Measurements from ENCODE around the gene ATP6V0E1. TPM values are rescaled to one million over a fixed set of nuclear protein-coding genes. Genes with fewer than 3 reads are reported as not detected.

ATP6V0E1 gene
- total and polyA plus RNA-seq, 2 donors (not counting 3 experiments of a cell fraction or from before 2014, with no cell fraction given) = 217 to 278 TPM

DNA sequence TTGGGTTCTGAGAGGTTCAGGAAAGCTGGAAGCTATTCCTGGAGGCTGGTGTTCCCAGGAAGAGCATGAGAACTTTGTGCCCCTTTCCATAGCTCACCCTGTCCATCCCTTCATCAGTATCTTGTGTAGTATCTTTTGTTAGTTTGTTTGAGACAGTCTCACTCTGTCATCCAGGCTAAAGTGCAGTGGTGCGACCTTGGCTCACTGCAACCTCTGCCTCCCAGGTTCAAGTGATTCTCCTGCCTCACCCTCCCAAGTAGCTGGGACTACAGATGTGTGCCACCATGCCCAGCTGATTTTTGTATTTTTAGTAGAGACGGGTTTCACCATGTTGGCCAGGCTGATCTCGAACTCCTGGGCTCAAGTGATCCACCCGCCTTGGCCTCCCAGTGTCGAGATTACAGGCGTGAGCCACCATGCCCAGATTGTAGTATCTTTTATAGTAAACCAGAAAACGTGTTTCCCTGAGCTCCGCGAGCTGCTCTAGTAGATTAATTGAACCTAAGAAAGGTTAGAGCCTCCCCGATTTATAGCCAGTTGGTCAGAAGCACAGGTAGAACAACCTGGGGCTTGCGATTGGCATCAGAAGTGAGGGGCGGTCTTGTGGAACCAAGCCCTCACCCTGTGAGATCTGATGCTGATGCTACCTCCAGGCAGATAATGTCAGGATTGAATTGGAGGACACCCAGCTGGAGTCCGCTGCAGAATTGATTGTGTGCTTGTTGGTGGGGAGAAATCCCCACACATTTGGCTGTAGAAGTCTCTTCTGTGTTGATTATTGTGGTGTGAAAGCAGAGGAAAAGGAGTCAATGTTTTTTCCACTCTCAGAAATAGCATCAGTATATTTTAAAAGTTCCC, 32.3 kb downstream of the ATP6V0E1 start:
- no TSS peak for BruUV-seq (replicated peaks)
- no peak overlapping the region for H3K9ac ChIP-seq (replicated peaks; ENCODE audit: extremely low read depth, insufficient read depth, low read length)
- no peak for TF ChIP-seq EZH2 (IDR thresholded peaks at IDR 0.05; ENCODE audit: borderline replicate concordance, low read depth, low read length, severe bottlenecking)
- TF ChIP-seq MYC (IDR thresholded peaks at IDR 0.05; ENCODE audit: low read depth, low read length) = no peak
- TF ChIP-seq POLR2AphosphoS5 (IDR thresholded peaks at IDR 0.05; ENCODE audit: insufficient read depth, low read depth, low read length) = no peak
- TF ChIP-seq, protein P1, sequence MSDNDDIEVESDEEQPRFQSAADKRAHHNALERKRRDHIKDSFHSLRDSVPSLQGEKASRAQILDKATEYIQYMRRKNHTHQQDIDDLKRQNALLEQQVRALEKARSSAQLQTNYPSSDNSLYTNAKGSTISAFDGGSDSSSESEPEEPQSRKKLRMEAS (IDR thresholded peaks at IDR 0.05; ENCODE audit: insufficient read depth, insufficient read length) = no peak
- TF ChIP-seq JUN (IDR thresholded peaks at IDR 0.05; ENCODE audit: borderline replicate concordance, insufficient read depth, insufficient read length, low read depth) = no peak
- no peak for TF ChIP-seq FOS (IDR thresholded peaks at IDR 0.05; ENCODE audit: borderline replicate concordance, insufficient read depth, low read length)
- TF ChIP-seq GATA2 (IDR thresholded peaks at IDR 0.05; ENCODE audit: insufficient read depth, insufficient read length, low read depth, low read length) = no peak
- TF ChIP-seq, protein P2, sequence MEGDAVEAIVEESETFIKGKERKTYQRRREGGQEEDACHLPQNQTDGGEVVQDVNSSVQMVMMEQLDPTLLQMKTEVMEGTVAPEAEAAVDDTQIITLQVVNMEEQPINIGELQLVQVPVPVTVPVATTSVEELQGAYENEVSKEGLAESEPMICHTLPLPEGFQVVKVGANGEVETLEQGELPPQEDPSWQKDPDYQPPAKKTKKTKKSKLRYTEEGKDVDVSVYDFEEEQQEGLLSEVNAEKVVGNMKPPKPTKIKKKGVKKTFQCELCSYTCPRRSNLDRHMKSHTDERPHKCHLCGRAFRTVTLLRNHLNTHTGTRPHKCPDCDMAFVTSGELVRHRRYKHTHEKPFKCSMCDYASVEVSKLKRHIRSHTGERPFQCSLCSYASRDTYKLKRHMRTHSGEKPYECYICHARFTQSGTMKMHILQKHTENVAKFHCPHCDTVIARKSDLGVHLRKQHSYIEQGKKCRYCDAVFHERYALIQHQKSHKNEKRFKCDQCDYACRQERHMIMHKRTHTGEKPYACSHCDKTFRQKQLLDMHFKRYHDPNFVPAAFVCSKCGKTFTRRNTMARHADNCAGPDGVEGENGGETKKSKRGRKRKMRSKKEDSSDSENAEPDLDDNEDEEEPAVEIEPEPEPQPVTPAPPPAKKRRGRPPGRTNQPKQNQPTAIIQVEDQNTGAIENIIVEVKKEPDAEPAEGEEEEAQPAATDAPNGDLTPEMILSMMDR (IDR thresholded peaks at IDR 0.05; ENCODE audit: extremely low read depth in 1 of 2, insufficient read depth in 1 of 2, low read depth in 1 of 2, low read length in 2 of 2) = no peak
- no peak for TF ChIP-seq POLR2A (IDR thresholded peaks at IDR 0.05; ENCODE audit: low read depth, low read length)
- dilution Hi-C loops (cut with MboI; ENCODE audit: extremely low pct_ligation_motif_present, low sequenced_read_pairs) (no loop called here), intact Hi-C loops (cut with micrococcal nuclease) (no loop called here)
- ChIA-PET POLR2A (interaction anchor here (1.4 kb wide), 1 partner anchor 41 kb away, joined by 3 read pairs; no protein-coding TSS in a partner anchor), CTCF (interaction anchor here (0.7 to 1.6 kb wide), 4 partner anchors 10 to 120 kb away, joined by 3 to 10 read pairs (median 4); partner anchors contain the start of gene ATP6V0E1)
- H3K4me1 ChIP-seq (ENCODE audit: control insufficient read depth, extremely low read depth, insufficient read depth, low read length) = peaks cover 12% of the 10 kb centered on the region
- DNase-seq (ENCODE audit: low read depth, low spot score) (no peak), FAIRE-seq (no peak)
- H3K79me2 ChIP-seq (ENCODE audit: control insufficient read depth, insufficient read depth, low read length) = peaks cover 51% of the 10 kb centered on the region
- H3K9me3 ChIP-seq (replicated peaks; ENCODE audit: control insufficient read depth, insufficient read depth, low read length) = no peaks in the 10 kb centered on the region
- H2AFZ ChIP-seq (ENCODE audit: low read depth, low read length) = no peak overlapping the region
- no peak overlapping the region for H3K4me2 ChIP-seq (ENCODE audit: insufficient read depth, low read length)
- H4K20me1 ChIP-seq (replicated peaks; ENCODE audit: control insufficient read depth, extremely low read depth, insufficient read depth, low read length) = no peaks in the 10 kb centered on the region
- H3K36me3 ChIP-seq (ENCODE audit: control insufficient read depth in 2 of 2, extremely low read depth in 1 of 2, insufficient read depth in 2 of 2, low read length in 2 of 2) = peaks cover 0 to 2% of the 10 kb centered on the region in 2 experiments
- H3K27ac ChIP-seq (ENCODE audit: insufficient read depth, low read depth, low read length) = peak overlapping the region; percentile 13
- H3K9me1 ChIP-seq (replicated peaks; ENCODE audit: control insufficient read depth, extremely low read depth, insufficient read depth, low read length) = no peaks in the 10 kb centered on the region
- H3K27me3 ChIP-seq (ENCODE audit: control insufficient read depth in 2 of 2, insufficient read depth in 2 of 2, low read length in 2 of 2) = no peaks in the 10 kb centered on the region
- no peak overlapping the region for H3K4me3 ChIP-seq (replicated peaks in 1 of 3; ENCODE audit: insufficient read depth in 1 of 3, low read depth in 1 of 3, low read length in 3 of 3)

All from endothelial cell of umbilical vein (primary cell).